A673 (cell line): ENCODE data around the gene KIRREL3.

Source experiments
- CTCF ChIP-seq: fragments of 300-800, 200-600 bp; sonication (generic); conservative IDR thresholded peaks from 2 replicates; pipeline ENCODE4 v1.5.1; 2017; ENCODE audit warnings: low read depth, mild to moderate bottlenecking, antibody characterized with exemption, low read length, moderate library complexity, mixed read lengths
- EZH2 ChIP-seq: fragments of 200-600 bp; sonication (generic); IDR thresholded peaks from 2 replicates; pipeline ENCODE4 v1.6.1; 2017; ENCODE audit warnings: borderline replicate concordance, low read depth, mild to moderate bottlenecking, mixed read lengths, antibody characterized with exemption, low read length; ENCODE audit not compliant: poor library complexity, severe bottlenecking

DNA sequence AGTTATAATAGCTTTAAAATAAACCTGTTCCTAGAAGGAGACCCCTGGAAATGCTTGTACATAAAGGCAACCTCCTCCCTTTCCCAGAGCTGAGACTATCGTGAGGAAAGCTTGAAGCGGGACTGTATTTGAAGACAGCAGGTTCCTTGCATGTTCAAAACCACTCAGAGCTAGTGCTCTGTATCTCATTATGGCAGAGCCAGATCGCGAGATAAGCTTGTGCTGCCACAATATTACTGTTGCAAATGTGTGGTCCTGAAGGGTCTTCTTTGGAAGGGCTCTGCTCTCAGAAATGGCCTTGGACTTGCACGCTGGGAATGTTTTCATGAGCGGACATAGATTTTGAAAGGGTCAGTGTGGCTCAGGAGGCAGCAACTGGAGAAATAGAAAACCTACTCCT lies 168.2 kb downstream of the KIRREL3 start:
- TF ChIP-seq CTCF (no peak), EZH2 (no peak)
